Neutrophil (primary cell): Measurements from ENCODE around the gene OR9G1.

Experiments
- H3K27ac ChIP-seq: fragments of 200-600 bp; sonication (generic); 2 replicates; pipeline ENCODE4 v1.5.1; 2016; ENCODE audit warnings: mild to moderate bottlenecking, moderate library complexity
- H3K27me3 ChIP-seq: fragments of 200-600 bp; sonication (generic); 2 replicates; pipeline ENCODE4 v1.6.0; 2016; ENCODE audit warnings: mild to moderate bottlenecking
- H3K36me3 ChIP-seq: fragments of 200-600 bp; sonication (generic); 2 replicates; pipeline ENCODE4 v1.5.1; 2017
- H3K4me1 ChIP-seq, 2 experiments: fragments of 200-600 bp in 1 of 2; sonication (generic) in 1 of 2; 1 replicate in 1 of 2; 2 replicates in 1 of 2; pipeline versions ENCODE4 v1.5.1 to v1.6.1; 2013 to 2016; ENCODE audit warnings: low read depth in 1 of 2, low read length in 1 of 2, mild to moderate bottlenecking in 1 of 2, moderate library complexity in 1 of 2; ENCODE audit not compliant: control insufficient read depth in 1 of 2, insufficient read depth in 1 of 2
- H3K4me3 ChIP-seq, 2 experiments: fragments of 200-600 bp in 1 of 2; sonication (generic) in 1 of 2; 1 replicate in 1 of 2; 2 replicates in 1 of 2; pipeline ENCODE4 v1.5.1; 2013 to 2016; ENCODE audit warnings: low read depth in 1 of 2, low read length in 1 of 2, mild to moderate bottlenecking in 1 of 2, moderate library complexity in 1 of 2
- H3K9me3 ChIP-seq: fragments of 200-600 bp; sonication (generic); 2 replicates; pipeline ENCODE4 v1.5.1; 2016
- TF ChIP-seq, protein P1 (sequence below): fragments of 200-600 bp; sonication (generic); IDR thresholded peaks from 2 replicates; pipeline ENCODE4 v1.5.1; 2016; ENCODE audit warnings: antibody characterized with exemption

Gene OR9G1

DNA sequence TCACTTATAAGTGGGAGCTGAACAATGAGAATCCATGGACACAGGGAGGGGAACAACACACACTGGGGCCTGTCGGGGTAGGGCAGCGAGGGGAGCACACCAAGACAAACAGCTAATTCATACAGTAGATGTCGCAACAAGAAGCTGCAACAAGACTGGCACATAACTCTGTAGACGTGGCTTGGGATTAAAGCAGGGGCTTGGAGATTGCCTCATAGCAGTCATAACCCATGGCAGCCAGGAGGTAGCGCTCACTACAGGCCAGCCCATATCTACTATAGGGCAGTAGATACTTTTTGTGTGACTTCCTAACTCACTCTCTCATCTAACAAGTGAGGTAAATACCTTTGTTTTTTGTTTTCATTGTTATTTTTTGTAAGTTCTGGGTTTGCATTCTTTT lies 51.3 kb downstream of the OR9G1 start:
- Histone ChIP-seq H3K4me3 (no peak overlapping the region), H3K9me3 (no peaks in the 10 kb centered on the region), H3K36me3 (no peaks in the 10 kb centered on the region), H3K4me1 (no peaks in the 10 kb centered on the region), H3K27me3 (no peaks in the 10 kb centered on the region), H3K27ac (no peak overlapping the region)
- TF ChIP-seq, protein P1, sequence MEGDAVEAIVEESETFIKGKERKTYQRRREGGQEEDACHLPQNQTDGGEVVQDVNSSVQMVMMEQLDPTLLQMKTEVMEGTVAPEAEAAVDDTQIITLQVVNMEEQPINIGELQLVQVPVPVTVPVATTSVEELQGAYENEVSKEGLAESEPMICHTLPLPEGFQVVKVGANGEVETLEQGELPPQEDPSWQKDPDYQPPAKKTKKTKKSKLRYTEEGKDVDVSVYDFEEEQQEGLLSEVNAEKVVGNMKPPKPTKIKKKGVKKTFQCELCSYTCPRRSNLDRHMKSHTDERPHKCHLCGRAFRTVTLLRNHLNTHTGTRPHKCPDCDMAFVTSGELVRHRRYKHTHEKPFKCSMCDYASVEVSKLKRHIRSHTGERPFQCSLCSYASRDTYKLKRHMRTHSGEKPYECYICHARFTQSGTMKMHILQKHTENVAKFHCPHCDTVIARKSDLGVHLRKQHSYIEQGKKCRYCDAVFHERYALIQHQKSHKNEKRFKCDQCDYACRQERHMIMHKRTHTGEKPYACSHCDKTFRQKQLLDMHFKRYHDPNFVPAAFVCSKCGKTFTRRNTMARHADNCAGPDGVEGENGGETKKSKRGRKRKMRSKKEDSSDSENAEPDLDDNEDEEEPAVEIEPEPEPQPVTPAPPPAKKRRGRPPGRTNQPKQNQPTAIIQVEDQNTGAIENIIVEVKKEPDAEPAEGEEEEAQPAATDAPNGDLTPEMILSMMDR = no peak

DNA sequence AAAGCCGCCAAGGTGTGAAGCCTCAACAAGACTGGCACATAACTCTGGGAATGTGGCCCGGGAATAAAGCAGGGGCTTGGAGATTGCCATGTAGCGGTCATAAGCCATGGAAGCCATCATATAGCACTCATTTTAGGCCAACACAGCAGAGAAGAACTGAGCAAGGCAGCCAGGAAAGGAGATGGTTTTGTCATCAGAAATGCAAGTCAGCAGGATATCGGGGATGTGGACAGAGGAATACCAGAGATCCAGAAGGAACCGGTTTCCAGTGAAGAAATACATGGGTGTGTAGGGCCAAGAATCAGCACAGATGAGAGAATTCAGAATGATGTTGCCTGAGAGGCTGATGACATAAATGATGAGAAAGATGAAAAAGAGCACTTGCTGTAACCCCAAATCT lies 52.6 kb downstream of the OR9G1 start:
- Histone ChIP-seq H3K9me3 (no peaks in the 10 kb centered on the region), H3K36me3 (no peaks in the 10 kb centered on the region), H3K27ac (no peak overlapping the region), H3K27me3 (no peaks in the 10 kb centered on the region), H3K4me3 (no peak overlapping the region), H3K4me1 (no peaks in the 10 kb centered on the region)
- TF ChIP-seq, protein P1 = no peak
